Endothelial cell of hepatic sinusoid (primary cell): ENCODE data around the gene QRFP.

Experiments used
- in situ Hi-C: cut with HindIII; loops from 2 replicates; pipeline ENCODE4 v1.10.0; 2017; ENCODE audit warnings: low sequenced_read_pairs

The QRFP gene

DNA sequence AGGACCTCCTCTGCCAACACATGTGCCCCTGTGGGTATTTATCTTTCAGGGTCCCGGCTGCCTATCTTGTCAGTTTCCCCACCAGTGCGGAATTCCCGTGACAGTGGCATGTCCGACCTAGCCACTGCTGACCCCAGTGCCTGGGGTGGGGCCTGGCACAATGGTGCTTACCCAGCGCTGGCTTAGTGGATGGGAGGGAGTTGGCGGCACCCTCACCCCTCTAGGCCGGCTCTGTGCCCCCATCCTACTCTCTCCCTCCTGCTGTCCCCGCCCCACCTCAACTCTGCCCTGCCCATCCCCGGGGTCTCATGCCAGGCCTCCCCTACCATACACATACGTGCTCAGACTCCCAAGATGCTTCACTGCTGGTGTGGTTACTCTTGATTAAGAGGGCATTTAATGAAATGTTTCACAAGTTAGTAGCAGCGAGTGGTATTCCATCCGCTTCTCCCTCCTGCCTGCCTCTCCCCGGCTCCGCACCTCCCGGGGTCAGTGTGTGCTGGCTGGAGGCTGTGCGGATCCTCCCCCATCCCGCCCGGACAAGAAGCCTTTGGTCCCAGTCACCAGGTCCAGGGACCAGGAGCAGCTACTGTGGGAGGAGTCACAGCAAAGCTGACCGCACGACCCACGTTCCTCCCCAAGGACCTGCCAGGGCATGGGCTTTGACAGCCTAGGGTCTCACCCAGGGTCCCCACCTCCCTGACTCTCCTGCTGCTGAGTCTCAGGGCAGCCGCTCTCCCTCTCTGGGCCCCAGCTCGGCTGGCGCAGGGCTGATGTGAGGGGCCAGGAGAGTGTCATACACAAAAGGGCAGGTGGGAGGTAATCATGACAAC is 9.5 kb upstream of the QRFP start:
- in situ Hi-C loops: no loop called here

GRCh38 chr9:130905125-130905901 is 8.7 kb upstream of the QRFP start:
- in situ Hi-C loops: no loop called here

DNA sequence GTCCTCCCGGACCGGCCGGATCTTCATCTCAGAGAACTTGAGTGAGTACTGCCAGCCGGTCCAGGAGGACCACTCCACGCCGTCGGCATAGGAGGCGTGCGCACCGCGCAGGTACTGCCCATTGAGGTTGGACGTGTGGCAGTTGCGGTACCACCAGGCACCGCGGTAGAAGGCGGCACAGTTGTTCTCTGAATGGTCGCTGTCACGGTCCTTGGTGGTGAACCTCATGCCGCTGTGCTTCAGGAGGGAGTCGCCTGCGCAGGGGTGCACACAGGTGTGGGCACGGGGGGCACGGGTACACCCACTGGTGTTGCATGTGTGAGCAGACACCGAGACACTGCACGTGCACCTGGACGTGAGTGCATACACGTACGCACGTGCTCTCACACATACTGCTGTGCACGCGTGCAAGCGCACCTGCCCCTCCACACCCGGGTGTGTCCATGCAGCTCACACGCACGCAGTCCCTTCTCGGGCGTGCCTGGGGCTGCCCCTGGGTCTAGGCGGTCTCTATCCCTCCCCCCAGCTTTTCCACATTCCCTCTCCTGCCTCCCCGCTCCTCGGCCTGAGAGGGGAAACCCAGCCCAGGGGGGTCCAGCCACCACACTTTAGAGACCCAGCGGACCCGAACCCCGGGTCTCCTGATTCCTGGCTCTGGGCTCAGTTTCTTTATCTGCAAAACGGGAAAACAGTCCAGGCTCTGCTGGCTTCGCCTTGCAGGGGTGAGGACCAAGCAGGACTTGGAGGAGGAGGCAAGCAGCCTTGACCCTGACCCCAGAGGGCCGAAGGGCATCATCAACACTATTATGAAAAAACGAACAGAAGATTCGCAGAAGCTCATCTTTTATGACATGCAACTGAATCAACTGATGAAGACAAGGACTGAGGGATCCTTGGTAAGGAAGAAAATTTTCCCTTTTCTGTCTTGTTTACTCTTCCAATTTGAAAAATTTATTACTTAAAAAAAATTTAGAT is 7.7 kb upstream of the QRFP start:
- in situ Hi-C loops: no loop called here

DNA sequence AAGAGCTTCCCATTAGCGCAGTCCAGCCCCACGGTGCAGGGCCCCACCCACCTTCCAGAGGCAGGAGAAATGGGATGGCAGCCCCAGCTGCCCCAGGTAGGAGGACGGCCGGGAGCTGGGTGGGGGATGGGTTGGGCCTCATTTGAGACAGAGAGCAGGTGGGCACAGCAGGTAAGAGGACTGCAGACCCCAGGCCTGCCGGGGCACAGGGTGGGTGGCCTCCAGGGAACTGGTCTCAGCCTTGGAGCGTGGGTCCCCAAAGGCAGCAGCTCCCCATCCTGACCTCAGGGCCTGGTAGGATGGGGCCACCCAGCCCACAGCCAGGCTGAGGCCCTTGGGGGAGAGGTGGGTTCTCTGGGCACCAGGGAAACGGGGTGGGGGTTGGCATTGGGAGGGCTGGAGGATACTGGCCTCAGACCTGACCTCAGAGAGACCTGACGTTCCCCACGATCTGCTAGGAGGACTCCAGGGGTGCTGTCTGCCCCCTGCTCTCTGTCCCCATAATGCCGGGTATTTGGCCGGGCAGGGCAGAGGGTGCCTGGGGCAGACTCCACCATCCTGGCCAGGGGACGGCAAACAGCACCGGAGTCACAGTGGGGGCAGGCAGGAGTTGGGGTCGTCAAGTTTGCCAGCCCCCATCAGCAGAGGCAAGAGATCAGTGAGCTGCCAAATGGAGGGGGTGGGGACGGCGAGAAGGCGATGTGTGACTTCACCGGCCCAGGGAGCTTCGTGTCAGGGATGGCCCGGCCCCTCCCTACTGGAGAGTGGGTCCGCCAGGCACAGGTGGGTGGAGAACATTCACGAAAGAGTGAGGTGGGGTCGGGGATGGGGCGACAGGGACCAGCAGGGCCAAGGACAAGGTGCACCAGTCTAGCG is 6.8 kb upstream of the QRFP start:
- in situ Hi-C loops: no loop called here

- in situ Hi-C loops: no loop called here
These were observed 5.9 kb upstream of the QRFP start for GRCh38 chr9:130902204-130903185.

- in situ Hi-C loops: no loop called here
These were observed 5.0 kb upstream of the QRFP start for GRCh38 chr9:130901498-130902203.

GRCh38 chr9:130900701-130901497 is 4.3 kb upstream of the QRFP start:
- in situ Hi-C loops: no loop called here

- in situ Hi-C loops: no loop called here
These were observed 2.6 kb upstream of the QRFP start for GRCh38 chr9:130899051-130899748.

- in situ Hi-C loops: no loop called here
These were observed 1.9 kb upstream of the QRFP start for GRCh38 chr9:130898552-130898852.

GRCh38 chr9:130897848-130898551 is 1.4 kb upstream of the QRFP start:
- in situ Hi-C loops: no loop called here

- in situ Hi-C loops: no loop called here
These were observed 616 bp upstream of the QRFP start for GRCh38 chr9:130897105-130897751.

DNA sequence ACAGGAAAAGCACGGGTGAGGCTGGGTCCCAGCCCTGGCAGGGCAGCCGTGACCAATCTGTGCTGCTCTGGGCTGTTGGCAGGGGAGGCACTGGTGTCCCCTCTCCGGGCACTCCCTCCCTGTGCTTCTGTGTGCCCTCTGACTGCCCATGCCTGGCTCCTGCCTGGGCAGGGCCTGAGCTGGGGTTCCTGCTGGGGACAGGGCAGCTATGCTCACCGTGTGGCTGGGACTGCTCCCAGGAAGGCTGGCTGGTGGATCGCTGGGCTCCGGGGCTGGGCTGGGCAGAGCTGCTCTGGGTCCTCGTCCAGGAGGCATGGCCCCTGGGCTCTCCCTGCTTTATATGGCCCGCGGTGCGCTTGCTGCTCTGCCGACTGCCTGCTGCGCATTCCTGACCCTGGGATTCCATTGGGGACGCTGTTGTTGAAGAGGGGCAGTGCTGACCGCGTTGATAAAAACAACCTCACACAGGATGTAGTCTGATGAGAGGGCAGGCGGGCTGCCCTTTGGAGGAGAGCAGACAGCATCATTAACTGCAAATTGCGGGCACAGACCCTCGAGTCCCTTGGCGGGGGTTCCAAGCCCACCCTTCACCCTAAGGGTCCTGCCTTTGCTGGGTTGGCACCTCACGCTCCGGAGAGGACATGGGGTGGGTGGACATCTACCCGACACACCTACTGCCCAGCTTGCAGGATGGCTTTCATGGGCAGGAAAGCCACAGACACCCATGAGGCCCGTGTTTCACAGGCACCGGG is 955 bp downstream of the QRFP start:
- in situ Hi-C loops: no loop called here

GRCh38 chr9:130895038-130895437 is 1.6 kb downstream of the QRFP start:
- in situ Hi-C loops: no loop called here

DNA sequence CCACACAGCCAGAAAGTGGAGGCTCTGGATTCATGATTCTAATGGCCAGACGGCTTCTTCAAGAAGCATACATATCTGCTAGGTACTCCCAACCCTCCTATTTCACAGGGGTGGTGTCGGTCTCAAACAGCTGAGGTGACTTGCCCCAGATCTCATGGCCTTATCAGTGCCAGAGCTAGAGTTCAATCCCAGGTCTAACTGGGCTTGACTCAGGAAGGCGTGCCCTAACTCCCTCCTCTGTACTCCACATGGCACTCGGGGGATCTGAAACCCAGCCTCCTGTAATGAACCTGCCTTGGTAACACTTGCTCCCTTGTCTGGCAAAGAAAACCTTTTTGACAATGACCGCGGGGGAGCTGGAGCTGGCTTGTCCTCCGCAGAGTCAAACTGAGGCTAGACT is 2.1 kb downstream of the QRFP start:
- in situ Hi-C loops: no loop called here
